Measurements from ENCODE around the gene MAGI1.

- TF ChIP-seq CTCF (IDR thresholded peaks at IDR 0.05) (no peak), POLR2AphosphoS5 (IDR thresholded peaks at IDR 0.05) (no peak)
Observed at GRCh38 chr3:65356331-65357248, 682.1 kb downstream of the MAGI1 start.
